GM04503 (cell line): ENCODE results near the gene BRINP1.
"Not testable (repeated sequence)": the region's sequence is repeated elsewhere in the genome, so short reads cannot be mapped to it uniquely, and the experiment has no call there.

Experiments
- DNase-seq: peaks from one replicate; pipeline ENCODE4 v3.0.0-alpha.2; 2012; ENCODE audit warnings: low read depth

BRINP1 gene

DNA sequence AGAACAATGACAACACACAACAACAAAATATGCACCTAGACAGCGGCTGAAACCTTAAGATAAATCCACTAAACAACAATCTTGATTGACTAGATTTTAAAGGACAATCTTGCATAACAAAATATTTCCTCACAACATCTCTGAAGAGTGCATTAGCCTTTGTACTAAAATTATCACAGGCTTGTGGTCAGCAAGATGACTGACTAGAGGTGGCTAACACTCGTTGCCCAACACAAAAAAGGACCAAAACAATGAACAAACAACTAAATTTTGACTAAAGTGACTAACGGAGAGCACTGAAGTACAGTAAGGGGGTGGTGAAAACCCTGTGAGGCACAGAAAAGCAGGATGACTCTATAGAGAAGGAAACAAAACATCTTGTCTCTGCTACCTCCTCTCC is 183.9 kb downstream of the BRINP1 start:
- no peak for DNase-seq

DNA sequence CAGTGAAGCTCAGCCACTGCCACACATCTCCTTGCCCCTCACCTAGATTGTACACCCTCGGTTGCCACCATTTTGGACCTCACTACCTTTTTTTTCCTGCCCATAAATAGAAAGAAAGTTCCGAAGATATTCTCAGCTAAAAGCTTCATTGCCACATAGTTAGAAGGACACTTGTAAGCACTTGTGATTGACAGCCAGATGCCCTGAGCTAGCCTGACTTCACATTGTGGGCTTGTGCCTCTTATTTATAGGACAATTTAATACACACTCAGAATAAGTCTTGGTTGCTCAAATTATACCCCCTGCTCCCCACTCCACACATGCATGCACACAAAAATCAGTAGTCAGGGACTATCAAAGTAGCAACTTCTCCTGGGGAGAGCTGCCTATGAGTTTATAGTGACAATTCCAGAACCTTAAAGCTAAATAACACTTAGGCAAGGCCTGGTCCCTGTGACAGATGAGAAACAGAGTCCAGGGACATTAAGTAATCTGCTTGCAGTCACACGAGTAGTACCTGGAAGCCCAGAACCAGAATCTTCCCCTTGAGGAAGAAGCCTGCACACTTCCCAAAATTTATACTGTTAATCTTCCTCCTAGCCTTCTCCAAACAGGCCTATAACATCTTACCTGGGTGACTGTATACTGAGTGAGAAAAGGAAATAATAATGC is 184.8 kb downstream of the BRINP1 start:
- DNase-seq: no peak

DNA sequence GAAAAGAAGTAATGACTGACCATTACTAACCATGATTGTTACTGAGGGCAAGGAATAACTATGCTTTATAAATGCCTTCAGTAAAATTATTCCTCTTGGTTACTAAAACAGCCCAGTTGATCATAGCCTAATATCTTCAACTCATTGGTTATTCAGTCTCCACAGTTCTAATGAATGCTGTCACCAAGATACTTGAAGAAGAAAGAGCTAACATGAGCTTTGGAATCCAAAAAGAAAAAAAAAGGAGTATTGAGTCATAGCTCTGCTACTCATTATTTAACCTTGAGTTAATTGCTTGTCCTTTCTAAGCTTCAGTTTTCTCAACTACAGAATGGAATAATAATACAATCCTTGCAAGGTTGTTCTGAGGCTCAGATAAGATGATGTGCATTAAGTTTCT is 187.7 kb downstream of the BRINP1 start:
- DNase-seq: no peak

DNA sequence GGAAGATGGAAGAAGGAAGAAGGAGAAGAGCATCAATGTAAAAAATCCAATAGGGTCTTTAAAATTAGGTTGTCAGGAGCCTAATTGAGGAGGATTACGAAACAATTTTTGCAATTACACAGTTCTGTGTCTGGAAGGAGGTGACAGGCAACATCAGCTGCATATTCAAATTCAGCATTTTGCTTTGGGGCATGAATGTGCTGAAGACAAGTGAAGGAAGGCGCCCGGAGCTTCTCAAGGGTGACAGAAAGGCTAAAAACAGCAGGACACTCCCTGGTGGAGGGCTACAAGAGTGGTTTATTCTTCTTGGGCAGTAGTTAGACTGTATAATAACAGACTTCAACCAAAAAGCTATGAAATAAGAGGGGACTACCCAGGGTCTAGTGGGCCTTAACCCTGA is 188.3 kb downstream of the BRINP1 start:
- DNase-seq: no peak

DNA sequence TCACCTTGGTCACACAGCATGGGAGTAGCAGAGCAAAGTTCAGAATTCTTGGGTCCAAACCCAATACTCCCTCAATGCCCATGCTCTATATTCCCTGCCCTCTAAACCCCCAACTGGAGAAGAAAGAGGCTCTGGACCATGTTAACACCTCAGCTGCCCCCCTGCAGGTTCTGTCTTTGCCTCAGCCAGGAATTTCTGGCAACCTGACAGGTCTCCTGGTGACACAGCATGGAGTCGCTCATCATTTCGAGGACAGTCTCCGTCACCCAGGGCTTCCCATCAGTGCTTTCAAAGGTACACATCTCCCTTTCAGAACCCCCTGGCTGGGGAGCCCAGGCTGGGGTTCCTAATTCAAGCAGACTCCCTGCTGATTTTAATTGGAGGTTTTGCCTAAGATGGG is 189.5 kb downstream of the BRINP1 start:
- DNase-seq: no peak

DNA sequence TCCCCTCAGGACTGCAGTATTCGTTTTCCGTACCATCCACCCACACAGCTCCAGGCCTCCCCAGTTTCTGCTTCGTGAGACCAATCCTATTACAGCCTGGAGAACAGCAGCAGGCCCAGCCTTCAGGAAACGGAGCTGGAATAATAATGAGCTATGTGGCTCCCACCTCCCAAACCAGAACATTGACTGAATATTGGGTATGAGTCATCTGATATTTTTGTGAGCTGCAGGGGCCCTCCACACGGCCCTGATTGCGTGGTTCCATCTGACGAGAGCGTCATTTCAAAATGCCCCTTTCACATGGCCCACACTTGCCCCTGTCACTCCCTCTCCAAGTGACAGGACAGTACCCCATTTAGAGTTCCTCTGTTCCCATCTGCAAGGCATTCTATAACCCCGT is 192.0 kb downstream of the BRINP1 start:
- DNase-seq: no peak

DNA sequence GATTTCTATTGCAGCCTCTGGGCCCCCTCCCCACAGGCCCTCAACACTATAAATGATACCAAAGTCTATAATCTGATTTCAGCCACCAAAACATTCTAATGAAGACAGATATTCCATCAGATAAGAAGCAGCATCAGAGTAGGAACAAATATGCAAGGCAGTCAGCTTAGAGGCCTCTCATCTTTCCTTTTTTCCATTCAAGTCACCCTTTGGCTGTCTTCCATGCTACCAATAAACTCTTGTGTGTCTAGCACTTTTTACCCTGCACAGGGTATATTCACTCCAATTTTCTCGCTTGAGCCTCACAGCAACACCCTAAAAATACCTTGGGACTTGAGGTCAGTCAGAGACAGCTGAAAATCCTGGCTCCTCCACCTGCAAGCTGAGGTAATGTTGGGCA is 193.7 kb downstream of the BRINP1 start:
- no peak for DNase-seq

DNA sequence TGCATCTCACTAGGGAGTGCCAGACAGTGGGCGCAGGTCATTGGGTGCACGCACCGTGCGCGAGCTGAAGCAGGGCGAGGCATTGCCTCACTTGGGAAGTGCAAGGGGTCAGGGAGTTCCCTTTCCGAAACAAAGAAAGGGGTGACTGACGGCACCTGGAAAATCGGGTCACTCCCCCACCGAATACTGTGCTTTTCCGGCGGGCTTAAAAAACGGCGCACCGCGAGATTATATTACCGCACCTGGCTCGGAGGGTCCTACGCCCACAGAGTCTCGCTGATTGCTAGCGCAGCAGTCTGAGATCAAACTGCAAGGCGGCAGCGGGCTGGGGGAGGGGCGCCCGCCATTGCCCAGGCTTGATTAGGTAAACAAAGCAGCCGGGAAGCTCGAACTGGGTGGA is 200.0 kb downstream of the BRINP1 start:
- not testable (repeated sequence) for DNase-seq

DNA sequence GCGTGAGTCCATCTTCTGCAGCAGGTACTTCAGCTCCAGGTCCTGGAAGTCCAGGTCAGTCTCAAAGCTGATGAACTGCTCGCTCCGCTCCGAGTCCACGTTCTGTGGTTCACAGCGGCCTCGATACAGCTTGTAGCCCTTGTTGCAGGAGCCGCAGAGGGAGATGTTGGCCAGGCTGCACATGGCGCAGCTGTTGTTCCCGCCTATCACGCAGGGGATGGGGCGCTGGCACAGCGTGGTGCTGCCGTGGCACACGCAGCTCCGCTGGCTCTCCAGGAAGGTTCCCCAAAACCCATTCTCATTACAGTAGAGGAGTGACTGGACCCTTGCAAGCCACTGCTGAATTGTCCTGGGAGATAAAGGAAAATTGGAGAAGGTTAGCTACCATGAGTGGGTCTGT is 201.4 kb downstream of the BRINP1 start:
- DNase-seq: no peak

DNA sequence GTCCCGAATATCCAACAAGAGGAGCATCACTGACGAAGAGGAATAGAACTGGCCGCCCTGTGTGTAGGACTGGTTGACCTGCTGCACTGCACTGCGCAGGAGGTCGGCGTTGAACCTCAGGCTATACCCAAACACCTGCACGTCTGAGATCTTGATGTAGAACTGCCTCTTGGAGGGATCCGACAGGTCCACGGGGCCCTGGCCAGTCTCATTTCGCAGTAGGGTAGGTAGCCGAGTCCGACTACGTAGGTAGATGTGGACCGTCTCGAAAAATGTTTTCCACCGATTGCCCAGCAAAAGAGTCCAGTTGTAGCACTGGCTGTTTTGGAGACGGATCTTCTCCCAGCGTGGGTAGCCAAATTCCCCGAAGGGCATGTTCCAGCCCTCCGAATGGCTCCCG is 202.0 kb downstream of the BRINP1 start:
- DNase-seq: no peak

DNA sequence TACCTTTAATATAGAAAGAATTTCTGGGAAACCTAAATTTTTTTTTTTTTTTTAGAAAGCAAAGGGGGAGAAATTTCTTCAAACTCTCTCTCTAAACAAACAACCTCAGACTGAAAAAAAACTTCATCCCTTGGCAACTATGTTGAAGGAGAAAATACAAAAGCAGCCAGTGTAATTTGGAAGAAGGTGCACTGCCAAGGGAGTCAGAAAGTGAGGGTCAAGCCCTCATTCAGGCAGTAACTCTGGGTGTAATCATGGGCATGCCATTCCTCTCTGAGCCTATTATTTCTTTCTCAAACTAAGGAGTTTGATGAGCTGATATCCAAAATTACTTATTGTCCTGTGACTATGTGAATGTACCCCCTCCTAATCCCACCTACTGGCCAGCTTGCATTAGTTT is 203.1 kb downstream of the BRINP1 start:
- DNase-seq: no peak

DNA sequence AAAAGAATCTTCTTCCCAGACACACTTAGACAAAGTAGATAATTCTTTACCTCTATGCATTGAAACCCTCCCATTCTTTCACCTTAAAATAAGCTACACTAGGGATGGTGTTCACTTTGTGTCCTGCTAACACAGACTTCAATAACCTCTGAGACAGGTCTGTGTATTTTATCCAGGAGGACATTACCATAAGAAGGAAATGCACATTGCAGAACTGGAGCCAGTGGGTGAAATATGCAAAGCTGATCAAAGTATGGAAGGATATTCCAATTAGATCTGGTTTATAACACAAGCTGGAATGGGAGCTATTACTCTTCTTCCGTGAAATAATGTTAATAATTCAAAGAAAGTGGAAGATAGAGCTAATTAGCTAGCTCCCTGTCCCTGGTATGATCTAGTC is 204.1 kb downstream of the BRINP1 start:
- no peak for DNase-seq

DNA sequence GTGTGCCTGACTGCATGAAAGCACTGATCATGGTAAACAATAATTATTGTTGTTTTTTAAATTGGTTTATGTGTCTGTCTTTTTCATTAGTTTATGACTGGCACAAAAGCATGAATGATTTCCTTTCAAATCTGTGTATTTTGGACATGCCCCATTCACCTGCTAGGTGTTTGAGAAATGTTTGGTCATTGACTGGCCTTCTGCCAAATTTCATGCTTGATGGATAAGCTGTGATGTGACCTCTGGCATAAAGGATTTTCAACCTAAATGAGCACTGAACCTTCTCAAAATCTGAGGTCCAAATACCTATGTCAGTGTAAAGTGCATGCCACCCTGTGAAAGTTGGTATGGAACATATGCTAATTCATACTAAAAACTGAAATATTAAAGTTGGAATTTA is 204.5 kb downstream of the BRINP1 start:
- no peak for DNase-seq

DNA sequence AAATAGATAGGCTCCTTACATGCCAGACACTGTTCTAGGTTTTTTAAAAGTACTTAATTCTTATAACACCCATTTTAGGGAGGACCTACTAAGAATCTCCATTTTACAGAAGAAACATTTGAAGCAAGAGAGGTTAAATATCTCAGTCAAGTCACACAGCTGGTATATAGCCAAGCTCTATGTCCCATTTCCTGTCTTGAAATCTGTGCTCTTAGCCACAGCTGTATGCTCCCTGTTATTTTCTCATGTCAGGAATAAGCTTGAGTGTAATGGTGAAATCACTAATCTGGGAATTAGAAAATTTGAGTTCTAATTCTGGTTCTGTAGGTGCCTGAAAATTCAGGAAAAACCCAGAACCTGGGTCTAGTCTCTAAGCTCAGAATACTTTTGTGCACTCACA is 208.7 kb downstream of the BRINP1 start:
- DNase-seq: no peak

DNA sequence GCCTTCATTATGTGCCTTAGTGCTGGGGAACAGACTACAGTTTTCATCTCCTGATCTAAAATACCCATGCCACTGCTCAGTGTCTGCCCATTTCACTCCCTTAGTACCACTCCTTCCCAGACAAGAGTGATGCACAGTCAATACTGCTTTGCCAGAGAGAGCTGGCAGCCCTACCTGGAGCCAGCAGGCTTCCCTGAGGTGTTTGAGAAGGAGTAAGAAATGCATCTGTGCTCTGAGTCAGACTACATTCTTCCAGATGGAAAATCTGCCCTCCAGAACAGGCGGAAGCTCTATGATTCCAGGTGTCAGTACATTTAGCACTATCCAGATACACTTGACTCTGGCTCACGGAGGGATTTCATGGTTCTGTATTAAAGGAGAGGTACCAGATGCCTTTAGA is 209.8 kb downstream of the BRINP1 start:
- DNase-seq: no peak

DNA sequence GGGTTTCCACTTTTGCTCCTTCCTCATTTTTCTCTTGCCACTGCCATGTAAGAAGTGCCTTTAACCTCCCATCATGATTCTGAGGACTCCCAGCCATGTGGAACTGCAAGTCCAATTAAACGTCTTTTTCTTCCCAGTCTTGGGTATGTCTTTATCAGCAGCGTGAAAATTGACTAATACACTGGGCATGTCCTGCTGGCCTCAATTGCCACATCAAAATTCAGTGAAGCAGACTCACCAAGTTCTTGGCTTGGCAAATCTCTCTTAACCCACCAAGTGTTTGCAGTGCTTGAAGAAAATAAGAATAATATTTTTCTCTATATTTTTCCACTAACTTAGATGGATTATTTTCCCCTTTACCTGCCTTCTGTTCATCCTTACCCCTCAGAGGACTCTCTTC is 212.0 kb downstream of the BRINP1 start:
- DNase-seq: no peak

DNA sequence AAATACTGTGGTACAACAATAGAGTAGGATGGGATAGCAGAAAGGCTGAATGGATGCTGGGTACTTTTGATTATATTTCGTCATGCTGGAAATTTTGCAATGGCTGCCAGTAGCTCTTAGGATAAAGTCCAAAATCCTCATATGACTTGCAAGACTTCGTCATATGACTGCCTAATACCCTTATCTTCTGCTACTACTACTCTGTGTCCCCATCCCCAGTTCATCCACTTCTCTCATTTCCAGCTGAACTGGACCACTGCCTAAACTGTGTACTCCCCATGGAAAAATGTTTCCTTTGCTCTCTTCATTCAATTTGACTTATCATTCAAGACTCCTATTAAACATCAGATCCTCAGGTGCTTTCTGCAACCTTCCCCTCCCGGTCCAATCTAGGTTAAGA is 212.9 kb downstream of the BRINP1 start:
- no peak for DNase-seq

DNA sequence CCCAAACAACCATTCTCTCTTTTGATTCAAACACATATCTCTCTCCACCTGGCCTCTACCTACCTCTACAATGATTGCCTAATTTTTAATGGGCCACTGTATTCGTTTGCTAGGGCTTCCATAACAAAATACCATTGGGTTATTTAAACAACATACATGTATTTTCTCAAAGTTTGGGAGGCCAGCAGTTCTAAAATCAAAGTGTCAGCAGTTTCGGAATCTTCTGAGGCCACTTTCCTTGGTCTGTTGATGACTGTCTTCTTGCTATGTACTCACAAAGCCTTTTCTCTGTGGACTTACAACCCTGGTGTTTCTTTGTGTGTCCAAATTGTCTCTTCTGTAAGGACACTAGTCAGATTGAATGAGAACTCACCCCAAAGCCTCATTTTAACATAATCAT is 214.7 kb downstream of the BRINP1 start:
- no peak for DNase-seq

DNA sequence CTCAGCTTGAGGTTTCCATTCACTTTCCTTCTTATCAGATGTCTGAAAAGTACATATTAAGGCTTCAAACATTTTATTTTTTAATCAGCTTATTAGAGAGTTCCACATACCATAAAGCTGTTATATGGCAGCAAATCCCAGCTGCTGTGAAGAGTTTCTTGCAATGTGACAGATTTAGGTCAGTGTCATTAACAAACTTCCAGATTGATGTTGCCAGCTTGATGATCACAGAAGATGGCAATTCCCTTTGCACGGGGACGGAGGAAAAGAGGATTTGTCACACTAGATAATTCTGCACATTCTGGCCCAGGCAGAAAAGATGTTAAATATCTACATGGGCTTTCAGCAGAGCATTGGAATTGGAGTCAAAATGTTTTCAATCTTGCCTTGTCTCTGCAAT is 215.8 kb downstream of the BRINP1 start:
- no peak for DNase-seq

DNA sequence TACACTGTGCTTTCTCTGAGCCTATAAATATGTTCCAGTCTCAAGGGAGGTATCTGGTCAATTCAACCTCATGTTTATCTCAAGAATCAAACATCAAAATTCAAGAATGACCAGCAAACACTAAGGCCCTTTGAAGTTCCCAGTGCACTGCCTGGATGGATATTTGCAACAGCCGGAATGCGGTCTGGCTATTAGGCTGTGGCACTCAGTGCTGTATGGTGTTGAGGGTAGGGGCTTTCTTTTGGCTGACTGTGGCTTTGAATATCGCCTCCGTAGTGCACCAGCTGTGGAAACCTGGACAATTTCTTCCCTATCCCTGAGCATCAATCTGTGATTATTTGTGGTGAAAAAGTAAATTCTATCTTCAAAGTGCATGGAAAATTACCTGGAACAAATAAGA is 220.4 kb downstream of the BRINP1 start:
- DNase-seq: no peak

DNA sequence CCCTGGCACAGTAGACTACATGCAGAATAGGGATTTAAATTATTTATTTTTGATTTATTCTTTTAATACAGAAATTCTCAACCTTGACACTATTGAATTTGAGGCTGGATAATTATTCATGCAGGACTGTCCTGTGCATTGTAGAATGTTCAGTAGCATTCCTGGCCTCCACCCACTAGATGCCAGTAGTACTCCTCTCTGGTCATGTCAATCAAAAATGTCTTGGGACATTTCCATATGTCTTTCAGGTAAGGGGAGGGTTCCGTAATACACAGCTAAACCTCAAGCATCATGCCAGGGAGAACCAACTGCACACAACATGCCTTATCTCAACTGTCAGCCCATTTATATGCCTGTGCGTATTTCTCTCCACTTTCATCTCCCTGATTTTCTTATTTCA is 231.8 kb downstream of the BRINP1 start:
- DNase-seq: no peak

DNA sequence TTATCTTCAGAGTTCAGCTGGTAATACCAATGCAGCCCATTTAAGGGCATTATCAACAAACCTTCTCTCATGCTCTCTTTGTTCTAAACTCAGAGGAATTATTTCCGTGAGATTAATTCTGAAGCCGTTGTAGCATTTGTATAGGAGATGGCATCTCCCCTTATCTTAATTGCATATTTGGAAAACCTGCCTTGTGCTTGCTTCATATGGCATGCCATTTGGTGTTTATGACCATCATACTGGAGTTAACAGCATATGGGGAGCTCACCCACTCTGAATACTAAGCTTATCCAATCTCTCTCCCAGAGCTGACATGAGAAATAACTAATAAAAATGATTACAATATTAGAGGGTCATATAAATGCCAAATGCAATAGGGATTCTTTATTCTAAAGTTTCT is 243.2 kb downstream of the BRINP1 start:
- DNase-seq: no peak

DNA sequence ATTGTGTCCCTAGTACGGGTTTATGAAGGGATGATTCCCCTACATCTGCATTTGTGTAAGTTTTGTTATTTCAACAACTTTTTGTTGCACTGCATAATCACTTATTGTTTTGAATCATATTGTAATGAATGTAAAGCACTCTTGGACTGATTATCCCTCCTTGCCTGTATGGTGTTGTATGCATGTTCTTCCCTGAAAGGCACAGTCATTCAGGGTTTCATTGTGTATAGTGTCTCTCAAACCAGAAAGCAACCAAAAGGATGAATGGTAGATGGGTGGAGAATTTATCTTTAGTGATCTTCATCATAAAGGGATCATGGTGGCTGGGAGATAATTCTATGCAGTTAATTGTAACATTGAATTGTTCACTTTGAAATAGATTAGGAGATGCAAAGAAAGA is 247.3 kb downstream of the BRINP1 start:
- DNase-seq: no peak

DNA sequence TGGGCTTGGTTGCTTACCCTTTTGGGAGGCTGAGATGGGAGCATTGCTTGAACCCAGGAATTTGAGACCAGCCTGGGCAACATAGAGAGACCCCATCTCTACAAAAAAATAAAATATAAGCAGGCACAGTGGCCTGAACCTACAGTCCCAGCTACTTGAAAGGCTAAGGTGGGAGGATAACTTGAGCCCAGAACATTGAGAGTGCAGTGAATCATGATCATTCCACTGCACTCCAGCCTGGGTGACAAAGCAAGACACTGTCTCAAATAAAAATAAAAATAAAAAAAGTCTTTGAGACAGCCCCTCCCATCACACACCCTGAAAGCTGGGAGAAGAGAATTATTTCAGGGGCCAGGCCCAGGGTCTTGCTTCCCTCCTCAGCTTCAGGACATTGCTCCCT is 251.8 kb downstream of the BRINP1 start:
- no peak for DNase-seq
